GM12878 (cell line): ENCODE measurements around the gene CCDC27. TPM values are rescaled to one million over a fixed set of nuclear protein-coding genes. Genes with fewer than 3 reads are reported as not detected.

Experiments
- ATAC-seq: fragments of 200-7000 bp; cut with Tn5 transposase; 3 replicates; pipeline ENCODE4 v1.9.1; 2020; ENCODE audit warnings: mild to moderate bottlenecking, moderate library complexity
- BruUV-seq: library from RNA; stranded (reverse); fragments of 400-500 nt; replicated peaks from 2 replicates; lab custom pipeline; 2021; lab: Mats Ljungman, UMichigan
- CTCF ChIA-PET: fragments of 300-600 bp; sonication (Branson Sonifier 250); formaldehyde crosslinking; extraction: SDS; loops from one replicate; lab custom pipeline; 2021; ENCODE audit warnings: inconsistent platforms; lab: Yijun Ruan, JAX
- POLR2A ChIA-PET: fragments of 350-600 bp; formaldehyde crosslinking; extraction: SDS; loops from one replicate; lab custom pipeline; 2021; ENCODE audit warnings: inconsistent platforms; lab: Charles Lee
- RAD21 ChIA-PET: fragments of 300-600 bp; sonication (Branson Sonifier 250); formaldehyde crosslinking; loops from one replicate; lab custom pipeline; 2023; ENCODE audit warnings: antibody characterized with exemption; ENCODE audit not compliant: unreplicated experiment; lab: Charles Lee
- SMC1A ChIA-PET: fragments of 300-600 bp; sonication (Branson Sonifier 250); formaldehyde crosslinking; loops from one replicate; lab custom pipeline; 2023; ENCODE audit not compliant: unreplicated experiment, uncharacterized antibody; lab: Charles Lee
- DNase-seq: peaks from one replicate; pipeline ENCODE4 v3.0.0-alpha.2; 2011; ENCODE audit warnings: low read depth, low spot score
- FAIRE-seq: peaks from 3 replicates; lab custom pipeline; 2011; peaks lifted over from hg19 to GRCh38; lab: Jason Lieb, UNC
- H2AFZ ChIP-seq: 2 replicates; pipeline ENCODE4 v1.6.0; 2011; ENCODE audit warnings: low read depth, low read length, control low read depth; ENCODE audit not compliant: control insufficient read depth
- H3K27ac ChIP-seq: 2 replicates; pipeline ENCODE4 v1.5.1; 2011; ENCODE audit warnings: control low read depth; ENCODE audit not compliant: control insufficient read depth, insufficient read depth
- H3K27me3 ChIP-seq, 2 experiments: replicated peaks in 1 of 2; 2 replicates each; pipeline versions ENCODE4 v1.6.0 to v1.6.1; 2011; ENCODE audit warnings: low read length in 1 of 2; ENCODE audit not compliant: control insufficient read depth in 2 of 2, insufficient read depth in 2 of 2
- H3K36me3 ChIP-seq, 2 experiments: 2 replicates each; pipeline ENCODE4 v1.5.1; 2011; ENCODE audit warnings: low read length in 1 of 2; ENCODE audit not compliant: control insufficient read depth in 2 of 2, insufficient read depth in 2 of 2
- H3K4me1 ChIP-seq: 2 replicates; pipeline ENCODE4 v1.6.1; 2011; ENCODE audit warnings: mild to moderate bottlenecking, low read length, moderate library complexity, mixed read lengths; ENCODE audit not compliant: control insufficient read depth, insufficient read depth
- H3K4me2 ChIP-seq: 2 replicates; pipeline ENCODE4 v1.6.0; 2011; ENCODE audit warnings: control low read depth; ENCODE audit not compliant: control insufficient read depth, insufficient read depth
- H3K4me3 ChIP-seq: fragments of 200-600 bp; sonication (generic); 2 replicates; pipeline ENCODE4 v1.5.1; 2016
- H3K79me2 ChIP-seq: 2 replicates; pipeline ENCODE4 v1.6.0; 2011; ENCODE audit warnings: low read length; ENCODE audit not compliant: control insufficient read depth, insufficient read depth
- H3K9ac ChIP-seq: 2 replicates; pipeline ENCODE4 v1.8.0; 2011; ENCODE audit warnings: low read length, control low read depth, mixed read lengths; ENCODE audit not compliant: control insufficient read depth, insufficient read depth
- H3K9me3 ChIP-seq: replicated peaks from 3 replicates; pipeline ENCODE4 v1.5.1; 2011; ENCODE audit warnings: mild to moderate bottlenecking, low read length; ENCODE audit not compliant: control insufficient read depth, insufficient read depth
- H4K20me1 ChIP-seq: 2 replicates; pipeline ENCODE4 v1.6.0; 2011; ENCODE audit not compliant: control insufficient read depth, insufficient read depth
- BRCA1 ChIP-seq: IDR thresholded peaks from 2 replicates; pipeline ENCODE4 v1.6.1; 2011; ENCODE audit warnings: low read depth, low read length, improper control_type of control experiment
- CHD2 ChIP-seq: IDR thresholded peaks from 2 replicates; pipeline ENCODE4 v1.6.1; 2011; ENCODE audit warnings: low read depth, low read length, improper control_type of control experiment, borderline replicate concordance
- PAX8 ChIP-seq: fragments of 450-650 bp; IDR thresholded peaks from 2 replicates; pipeline ENCODE4 v1.6.1; 2017; ENCODE audit warnings: mild to moderate bottlenecking, moderate library complexity
- RAD51 ChIP-seq: fragments of 450-650 bp; IDR thresholded peaks from 2 replicates; pipeline ENCODE4 v1.6.1; 2016; ENCODE audit warnings: moderate library complexity, mild to moderate bottlenecking, inconsistent platforms
- RELA ChIP-seq: fragments of 450-650 bp; IDR thresholded peaks from 2 replicates; pipeline ENCODE4 v1.8.0; 2014; ENCODE audit warnings: borderline replicate concordance; ENCODE audit not compliant: partially characterized antibody
- SRF ChIP-seq, 2 experiments: IDR thresholded peaks; 2 replicates each; pipeline ENCODE4 v1.6.1; 2011; ENCODE audit warnings: low read depth in 2 of 2, low read length in 2 of 2, mild to moderate bottlenecking in 1 of 2, moderate library complexity in 1 of 2
- TARDBP ChIP-seq: IDR thresholded peaks from 2 replicates; pipeline ENCODE4 v1.6.1; 2016; ENCODE audit warnings: borderline replicate concordance
- YBX1 ChIP-seq: fragments of 450-650 bp; IDR thresholded peaks from 2 replicates; pipeline ENCODE4 v1.6.1; 2016; ENCODE audit warnings: antibody characterized with exemption
- WGBS: methylation state at CpG from one replicate; pipeline ENCODE4 v1.1.6; 2016; ENCODE audit warnings: low lambda C conversion rate; ENCODE audit not compliant: insufficient replicate concordance, insufficient coverage; ENCODE audit errors: missing lambda C conversion rate; 5-methylcytosine and 5-hydroxymethylcytosine counted together
- in situ Hi-C: fragments of 300-500 bp; cut with MboI; formaldehyde crosslinking; loops from 9 replicates; pipeline ENCODE4 v1.14.3; 2018; ENCODE audit warnings: mixed read lengths
- intact Hi-C: fragments of 100-400 bp; cut with micrococcal nuclease; formaldehyde crosslinking; loops from one replicate; pipeline ENCODE4 v1.14.2; 2022; ENCODE audit not compliant: unreplicated experiment
- polyA plus RNA-seq, 11 experiments: library from polyadenylated mRNA; depleted of rRNA in 4 of 11; unstranded in 6 of 11; stranded (reverse) in 5 of 11; fragments of >200 nt; fragmentation: Nextera tagmentation in 4 of 11; fragmentation: Illumina TruSeq in 1 of 11; extraction: Ambion mirVana in 4 of 11; extraction: Trizol in 1 of 11; gene quantifications; 1 replicate in 1 of 11; 2 replicates in 10 of 11; pipeline versions ENCODE4 v1.2.1 to v1.2.3, GENCODE V29; 2011 to 2016; ENCODE audit warnings: inconsistent platforms in 2 of 11, missing spikeins in 2 of 11, low read depth in 1 of 11
- total RNA-seq, 4 experiments: library from RNA; depleted of rRNA in 3 of 4; stranded (reverse); fragments of >200 nt in 3 of 4; fragmentation: Illumina TruSeq in 1 of 4; extraction: Trizol in 1 of 4; gene quantifications; 2 replicates each; pipeline versions ENCODE4 v1.2.1 to v1.2.3, GENCODE V29; 2013 to 2021
- TF ChIP-seq, protein P1 (sequence below): IDR thresholded peaks from 2 replicates; pipeline ENCODE4 v1.6.1; 2012; ENCODE audit warnings: low read depth, low read length, improper control_type of control experiment
- TF ChIP-seq, protein P2 (sequence below): fragments of 450-650 bp; IDR thresholded peaks from 2 replicates; pipeline ENCODE4 v1.6.1; 2017; ENCODE audit warnings: antibody characterized with exemption, mild to moderate bottlenecking, moderate library complexity

Gene CCDC27
- total and polyA plus RNA-seq, 10 of the 15 experiments (the other 5 are each of a cell fraction or from before 2014, with no cell fraction given), result 0.05 TPM; not detected in 9

- no peak overlapping the region for H3K4me2 ChIP-seq
- no peaks in the 10 kb centered on the region for H3K9me3 ChIP-seq
- H3K4me3 ChIP-seq, result no peak overlapping the region
- no peak overlapping the region for H3K9ac ChIP-seq
- WGBS, result 69% methylated on average over 10 of the region's 10 CpGs
- ATAC-seq (no peak), DNase-seq (no peak), FAIRE-seq (no peak)
- no peaks in the 10 kb centered on the region; the same call in 1 of the 2 replicates for H4K20me1 ChIP-seq
- no peak for TF ChIP-seq RELA
- no peak for TF ChIP-seq BRCA1
- TF ChIP-seq YBX1, result no peak
- TF ChIP-seq SRF (IDR thresholded peaks at IDR 0.05; ENCODE audit: low read depth in 2 of 2, low read length in 2 of 2), result no peak
- no peak for TF ChIP-seq TARDBP
- TF ChIP-seq, protein P1, sequence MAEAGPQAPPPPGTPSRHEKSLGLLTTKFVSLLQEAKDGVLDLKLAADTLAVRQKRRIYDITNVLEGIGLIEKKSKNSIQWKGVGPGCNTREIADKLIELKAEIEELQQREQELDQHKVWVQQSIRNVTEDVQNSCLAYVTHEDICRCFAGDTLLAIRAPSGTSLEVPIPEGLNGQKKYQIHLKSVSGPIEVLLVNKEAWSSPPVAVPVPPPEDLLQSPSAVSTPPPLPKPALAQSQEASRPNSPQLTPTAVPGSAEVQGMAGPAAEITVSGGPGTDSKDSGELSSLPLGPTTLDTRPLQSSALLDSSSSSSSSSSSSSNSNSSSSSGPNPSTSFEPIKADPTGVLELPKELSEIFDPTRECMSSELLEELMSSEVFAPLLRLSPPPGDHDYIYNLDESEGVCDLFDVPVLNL, result no peak
- TF ChIP-seq PAX8, result no peak
- no peak for TF ChIP-seq CHD2
- TF ChIP-seq RAD51, result no peak
- TF ChIP-seq, protein P2, sequence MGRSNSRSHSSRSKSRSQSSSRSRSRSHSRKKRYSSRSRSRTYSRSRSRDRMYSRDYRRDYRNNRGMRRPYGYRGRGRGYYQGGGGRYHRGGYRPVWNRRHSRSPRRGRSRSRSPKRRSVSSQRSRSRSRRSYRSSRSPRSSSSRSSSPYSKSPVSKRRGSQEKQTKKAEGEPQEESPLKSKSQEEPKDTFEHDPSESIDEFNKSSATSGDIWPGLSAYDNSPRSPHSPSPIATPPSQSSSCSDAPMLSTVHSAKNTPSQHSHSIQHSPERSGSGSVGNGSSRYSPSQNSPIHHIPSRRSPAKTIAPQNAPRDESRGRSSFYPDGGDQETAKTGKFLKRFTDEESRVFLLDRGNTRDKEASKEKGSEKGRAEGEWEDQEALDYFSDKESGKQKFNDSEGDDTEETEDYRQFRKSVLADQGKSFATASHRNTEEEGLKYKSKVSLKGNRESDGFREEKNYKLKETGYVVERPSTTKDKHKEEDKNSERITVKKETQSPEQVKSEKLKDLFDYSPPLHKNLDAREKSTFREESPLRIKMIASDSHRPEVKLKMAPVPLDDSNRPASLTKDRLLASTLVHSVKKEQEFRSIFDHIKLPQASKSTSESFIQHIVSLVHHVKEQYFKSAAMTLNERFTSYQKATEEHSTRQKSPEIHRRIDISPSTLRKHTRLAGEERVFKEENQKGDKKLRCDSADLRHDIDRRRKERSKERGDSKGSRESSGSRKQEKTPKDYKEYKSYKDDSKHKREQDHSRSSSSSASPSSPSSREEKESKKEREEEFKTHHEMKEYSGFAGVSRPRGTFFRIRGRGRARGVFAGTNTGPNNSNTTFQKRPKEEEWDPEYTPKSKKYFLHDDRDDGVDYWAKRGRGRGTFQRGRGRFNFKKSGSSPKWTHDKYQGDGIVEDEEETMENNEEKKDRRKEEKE, result no peak
- no peak overlapping the region for H2AFZ ChIP-seq
- ChIA-PET CTCF (interaction anchor here (0.9 kb wide), 1 partner anchor 10 kb away, joined by 4 read pairs; no protein-coding TSS in a partner anchor), SMC1A (no interaction called here), POLR2A (no interaction called here), RAD21 (no interaction called here)
- no TSS peak for BruUV-seq
- H3K36me3 ChIP-seq, result peaks cover 0 to 18% of the 10 kb centered on the region in 2 experiments; a peak in 2 of 4 replicates
- H3K27me3 ChIP-seq, result no peaks in the 10 kb centered on the region
- H3K4me1 ChIP-seq, result peaks cover 4% of the 10 kb centered on the region; the same call in 1 of the 2 replicates
- in situ Hi-C loops (no loop called here), intact Hi-C loops (no loop called here)
- no peaks in the 10 kb centered on the region for H3K79me2 ChIP-seq
- H3K27ac ChIP-seq, result no peak overlapping the region
Measured at GRCh38 chr1:3714284-3714741, 37.9 kb upstream of the CCDC27 start.
